Stimulated activated CD4-positive, alpha-beta T cell treated with anti-CD3 and anti-CD28 coated beads, Interleukin-4, amount 100 ng/mL, for 24 hours (primary cell): ENCODE measurements around the gene NT5C3A.

ENCODE experiments used
- DNase-seq: peaks from one replicate; pipeline ENCODE4 v3.0.0-alpha.2; 2020

NT5C3A gene

DNA sequence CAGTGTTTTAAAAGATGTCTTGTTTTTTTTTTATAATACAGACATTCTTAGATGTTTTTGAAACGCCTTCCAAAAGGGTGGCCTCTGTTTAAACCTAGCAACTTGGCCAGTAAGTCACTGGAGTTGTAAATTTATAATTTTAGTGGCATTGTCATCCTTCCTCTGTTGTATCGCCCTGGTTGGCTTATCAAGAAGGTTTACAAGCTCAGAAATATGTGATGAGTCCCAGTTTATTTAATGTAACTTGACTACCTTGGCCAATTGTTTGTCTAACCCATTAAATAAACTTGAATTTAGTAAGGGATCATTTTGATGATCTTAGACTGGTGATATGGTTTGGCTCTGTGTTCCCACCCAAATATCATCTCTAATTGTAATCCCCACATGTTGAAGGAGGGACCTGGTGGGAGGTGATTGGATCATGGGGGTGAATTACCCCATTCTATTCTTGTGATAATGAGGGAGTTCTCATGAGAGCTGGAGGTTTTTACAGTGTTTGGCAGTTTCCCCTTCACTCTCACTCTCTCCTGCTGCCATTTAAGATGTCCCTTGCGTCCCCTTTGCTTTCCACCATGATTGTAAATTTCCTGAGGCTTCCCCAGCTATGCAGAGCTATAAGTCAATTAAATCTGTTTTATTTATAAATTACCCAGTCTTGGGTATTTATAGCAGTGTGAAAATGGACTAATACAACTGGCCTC is 13.4 kb upstream of the NT5C3A start:
- no peak for DNase-seq

DNA sequence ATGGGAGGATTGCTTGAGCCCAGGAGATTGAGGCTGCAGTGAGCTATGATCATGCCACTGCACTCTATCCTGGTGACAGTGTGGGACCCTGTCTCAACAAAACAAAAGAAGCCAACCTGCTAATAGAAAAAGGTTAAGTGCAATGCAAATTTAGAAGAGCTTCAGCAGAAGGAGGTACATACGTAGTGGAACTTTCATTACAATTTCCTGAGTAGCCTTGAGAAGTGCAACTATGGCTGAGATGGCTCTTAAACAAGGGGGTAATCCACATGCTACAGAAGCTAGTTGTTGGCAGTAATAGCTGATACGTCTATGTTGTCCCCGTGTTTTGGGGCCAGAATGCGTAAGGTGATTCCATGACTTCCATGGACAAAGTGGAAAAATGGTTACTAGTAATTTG is 10.7 kb upstream of the NT5C3A start:
- DNase-seq, result no peak

DNA sequence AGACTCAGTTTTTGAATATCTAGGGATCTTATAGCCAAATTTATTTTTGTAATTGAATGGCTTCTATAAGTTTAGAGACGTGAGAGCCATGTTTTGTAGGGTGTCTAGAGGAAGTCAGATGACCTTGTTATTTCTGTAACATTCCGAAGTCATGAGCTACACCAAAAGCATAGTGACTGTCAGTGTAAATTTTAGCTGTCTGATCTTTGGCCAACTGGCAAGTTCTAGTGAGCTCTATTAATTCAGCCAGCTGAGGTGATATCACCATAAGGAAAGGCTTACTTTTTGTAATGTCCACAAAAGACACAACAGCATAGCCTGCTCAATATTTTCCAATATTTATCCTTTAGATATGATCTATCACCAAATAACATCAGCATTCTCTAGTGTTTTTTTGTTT is 9.9 kb upstream of the NT5C3A start:
- DNase-seq, result no peak

DNA sequence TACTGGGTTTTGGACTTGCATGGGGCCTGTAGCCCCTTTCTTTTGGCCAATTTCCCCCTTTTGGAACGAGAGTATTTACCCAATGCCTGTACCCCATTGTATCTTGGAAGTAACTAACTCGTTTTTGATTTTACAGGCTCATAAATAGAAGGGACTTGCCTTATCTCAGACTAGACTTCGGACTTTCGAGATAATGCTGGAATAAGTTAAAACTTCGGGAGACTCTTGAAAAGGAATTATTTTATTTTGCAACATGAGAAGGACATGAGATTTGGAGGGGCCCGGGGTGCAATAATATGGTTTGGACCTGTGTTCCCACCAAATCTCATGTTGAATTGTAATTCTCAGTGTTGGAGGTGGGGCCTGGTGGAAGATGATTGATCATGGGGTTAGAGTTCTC is 8.3 kb upstream of the NT5C3A start:
- no peak for DNase-seq

DNA sequence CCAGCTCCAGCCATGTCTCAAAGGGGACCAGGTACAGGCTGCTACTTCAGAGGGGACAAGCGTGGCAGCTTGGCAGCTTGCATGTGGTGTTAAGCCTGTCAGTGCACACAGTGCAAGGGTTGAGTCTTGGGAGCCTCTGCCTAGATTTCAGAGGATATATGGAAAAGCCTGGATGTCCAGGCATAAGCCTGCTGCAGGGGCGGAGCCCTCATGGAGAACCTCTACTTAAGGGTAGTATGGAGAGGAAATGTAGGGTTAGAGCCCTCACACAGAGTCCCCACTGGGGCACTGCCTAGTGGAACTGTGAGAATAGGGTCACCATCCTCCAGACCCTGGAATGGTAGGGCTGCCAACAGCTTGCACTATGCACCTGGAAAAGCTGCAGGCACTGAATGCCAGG is 7.7 kb upstream of the NT5C3A start:
- no peak for DNase-seq

DNA sequence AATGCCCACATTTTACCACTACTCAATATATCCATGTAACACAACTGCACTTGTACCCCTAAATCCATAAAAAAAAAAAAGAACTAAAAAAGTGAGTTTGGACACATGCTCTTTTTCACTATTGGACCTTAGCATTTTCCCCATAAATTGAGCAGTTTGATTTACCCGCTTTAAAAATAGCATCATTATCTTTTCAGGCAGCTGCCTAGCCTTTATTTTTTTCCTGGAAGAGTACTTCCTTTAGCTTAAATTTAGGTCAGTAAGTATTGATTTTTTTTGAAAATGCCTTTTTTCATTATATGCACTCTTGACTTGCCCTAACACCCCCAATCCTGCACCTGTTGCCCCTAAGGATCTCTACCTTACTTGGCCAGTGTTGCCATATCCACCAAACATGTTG is 5.3 kb upstream of the NT5C3A start:
- no peak for DNase-seq

DNA sequence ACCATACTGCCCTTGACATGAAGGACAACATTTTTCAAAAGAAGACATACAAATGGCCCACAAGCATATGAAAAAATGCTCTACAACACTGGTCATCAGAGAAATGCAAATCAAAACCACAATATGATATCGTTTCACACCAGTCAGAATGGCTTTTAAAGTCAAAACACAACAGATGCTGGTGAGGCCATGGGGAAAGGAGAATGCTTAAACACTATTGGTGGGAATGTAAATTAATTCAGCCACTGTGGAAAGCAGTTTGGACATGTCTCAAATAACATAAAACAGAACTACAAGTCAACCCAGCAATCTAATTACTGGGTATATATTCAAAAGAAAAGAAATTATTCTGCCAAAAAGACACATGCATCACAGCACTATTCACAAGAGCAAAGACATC is 4.2 kb upstream of the NT5C3A start:
- DNase-seq, result no peak

DNA sequence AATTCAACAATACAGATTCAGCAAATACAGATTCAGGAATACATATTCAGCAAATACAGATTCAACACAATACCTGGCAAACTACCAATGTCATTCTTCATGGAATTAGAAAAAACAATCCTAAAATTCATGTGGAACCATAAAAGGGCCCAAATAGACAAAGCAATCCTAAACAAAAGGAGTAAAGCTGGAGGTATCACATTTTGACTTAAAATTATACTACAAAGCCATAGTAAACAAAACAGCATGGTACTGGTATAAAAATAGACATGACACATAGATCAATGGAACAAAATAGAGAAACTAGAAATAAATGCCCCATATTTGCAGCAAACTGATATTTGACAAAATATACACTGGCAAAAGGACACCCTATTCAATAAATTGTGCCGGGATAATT is 3.4 kb upstream of the NT5C3A start:
- no peak for DNase-seq

DNA sequence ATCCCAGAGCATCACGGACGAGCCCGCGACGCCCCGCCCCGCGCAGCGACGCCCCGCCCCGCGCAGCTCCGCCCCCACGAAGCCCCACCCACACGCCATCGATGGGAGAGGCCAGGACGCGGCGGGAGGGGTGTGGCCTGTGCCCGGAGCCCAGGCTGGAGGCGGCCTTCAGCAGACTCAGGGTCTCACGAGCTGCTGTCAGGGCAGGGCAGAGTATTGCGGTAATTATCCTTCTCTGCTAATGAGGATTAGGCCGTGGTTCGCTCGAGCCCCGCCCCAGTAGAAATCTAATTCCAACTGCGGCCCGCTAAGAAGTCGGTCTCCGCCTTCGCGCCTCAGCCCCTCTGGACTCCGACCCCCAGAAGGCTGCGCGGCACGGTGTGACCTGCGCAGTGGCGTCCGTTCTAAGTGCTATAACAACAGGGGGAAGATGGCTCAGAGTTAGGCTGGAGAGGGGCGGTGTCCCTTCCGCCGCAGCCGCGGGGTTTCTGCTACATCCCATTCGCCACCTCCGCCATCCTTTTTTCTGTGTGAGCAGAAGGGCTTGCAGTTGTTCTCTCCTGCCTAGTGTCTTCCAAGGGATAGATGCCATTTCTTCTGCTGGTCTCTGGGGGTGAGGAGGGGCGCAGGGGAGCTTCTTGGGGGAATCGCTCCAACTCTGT is 337 bp upstream of the NT5C3A start:
- peak; percentile 91 for DNase-seq

DNA sequence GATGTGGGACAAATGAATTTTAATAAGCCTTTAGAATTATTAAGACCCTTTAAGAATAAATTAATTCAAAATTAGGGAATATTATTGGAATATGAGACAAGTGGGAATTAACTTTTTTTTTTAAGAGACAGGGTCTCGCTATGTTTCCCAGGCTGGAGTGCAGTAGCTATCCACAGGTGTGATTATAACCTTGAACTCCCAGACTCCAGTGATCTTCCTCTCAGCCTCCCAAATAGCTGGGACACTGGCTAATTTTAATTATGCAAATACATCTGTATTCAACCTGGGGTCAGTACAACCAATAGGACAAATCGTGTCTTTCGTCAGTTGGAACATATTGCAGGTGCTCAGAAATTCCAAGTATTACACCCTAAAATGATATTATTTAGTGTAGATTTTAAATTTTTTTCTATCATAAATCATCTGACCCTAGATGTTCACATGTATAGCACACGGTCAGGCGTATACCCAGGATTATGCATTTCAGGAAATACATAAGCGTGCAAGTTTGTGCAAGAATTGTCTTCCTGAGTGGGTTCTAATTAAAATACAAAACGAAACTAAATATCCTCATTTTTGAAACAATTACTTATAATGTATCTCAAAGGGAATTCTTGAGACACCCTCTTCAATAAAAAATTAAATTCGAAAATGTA is 1.2 kb downstream of the NT5C3A start:
- DNase-seq, result no peak

DNA sequence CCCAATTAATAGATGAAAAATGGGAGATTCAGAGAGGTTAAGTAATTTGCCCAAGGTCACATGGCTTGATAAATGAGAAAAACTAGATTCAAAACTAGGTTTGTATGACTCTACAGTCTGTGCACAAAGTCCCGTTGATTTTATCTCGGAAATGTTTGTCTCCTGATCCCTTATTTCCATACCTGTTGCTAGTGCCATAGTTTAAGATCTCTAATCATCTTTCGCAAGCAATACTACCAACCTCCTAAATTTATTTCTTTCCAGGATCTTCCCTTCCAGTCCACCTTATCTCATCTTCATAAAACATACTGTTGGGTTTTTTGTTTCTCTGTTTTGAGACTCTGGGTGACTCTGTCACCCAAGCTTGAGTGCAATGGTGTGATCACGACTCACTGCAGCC is 2.9 kb downstream of the NT5C3A start:
- DNase-seq, result no peak

DNA sequence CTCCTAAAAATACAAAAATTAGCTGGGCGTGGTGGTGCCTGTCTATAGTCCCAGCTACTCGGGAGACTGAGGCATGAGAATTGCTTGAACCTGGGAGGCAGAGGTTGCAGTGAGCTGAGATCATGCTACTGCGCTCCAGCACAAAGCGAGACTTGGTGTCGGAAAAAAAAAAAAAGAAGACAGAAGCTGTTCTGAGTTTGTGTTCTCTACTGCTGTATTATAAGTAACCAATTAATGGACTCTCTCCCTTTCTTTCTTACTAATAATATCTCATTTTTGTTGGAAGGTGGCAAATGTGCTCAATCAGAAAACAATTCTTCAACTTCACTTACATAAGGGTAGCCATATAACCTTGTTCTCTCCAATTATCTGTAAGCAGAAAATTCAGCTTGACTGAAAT is 7.4 kb downstream of the NT5C3A start:
- DNase-seq, result no peak

DNA sequence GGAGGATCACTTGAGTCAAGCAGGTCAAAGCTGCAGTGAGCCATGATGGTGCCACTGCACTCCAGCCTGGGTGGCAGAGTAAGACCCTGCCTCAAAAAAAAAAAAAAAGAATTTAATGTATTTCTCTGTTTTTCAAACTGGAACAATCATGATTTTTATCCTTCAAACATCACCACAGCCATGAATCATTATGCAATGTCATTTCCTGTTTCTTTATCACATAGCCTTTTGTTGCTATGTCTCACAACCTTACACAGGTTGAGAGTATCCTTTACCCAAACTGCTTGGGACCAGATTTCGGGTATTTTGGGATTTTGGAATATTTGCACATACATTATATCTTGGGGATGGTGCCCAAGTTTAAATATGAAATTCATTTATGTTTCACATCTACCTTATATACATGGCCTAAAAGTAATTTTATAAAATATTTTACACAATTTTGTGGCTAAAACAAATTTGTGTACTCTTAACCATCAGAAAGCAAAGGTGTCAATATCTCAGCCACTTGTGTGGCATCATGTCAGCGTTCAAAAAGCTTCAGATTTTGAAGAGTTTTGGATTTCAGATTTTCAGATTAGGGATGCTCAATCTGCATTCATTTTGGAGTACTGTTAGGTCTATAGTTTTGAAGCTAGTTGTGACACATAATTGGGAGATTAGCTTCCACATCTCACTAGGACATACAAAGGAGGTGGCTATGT is 8.2 kb downstream of the NT5C3A start:
- DNase-seq, result no peak

DNA sequence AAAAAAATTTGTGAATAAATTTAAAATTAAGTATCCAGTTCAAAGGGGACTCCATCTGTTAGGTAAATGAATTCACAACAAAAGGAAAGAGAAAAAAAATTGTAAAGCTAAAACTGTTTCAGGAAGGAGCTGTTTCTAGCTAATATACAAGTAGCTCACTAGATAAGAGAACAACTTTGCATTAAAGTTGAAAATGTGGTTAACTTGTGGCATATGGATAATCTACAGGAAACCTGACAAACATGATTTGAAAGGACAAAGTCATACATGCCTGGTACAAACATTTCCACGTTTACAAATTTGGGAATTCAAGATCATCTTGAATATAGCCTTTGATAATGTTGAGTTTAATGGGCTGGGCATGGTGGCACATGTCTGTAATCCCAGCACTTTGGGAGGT is 8.9 kb downstream of the NT5C3A start:
- no peak for DNase-seq

DNA sequence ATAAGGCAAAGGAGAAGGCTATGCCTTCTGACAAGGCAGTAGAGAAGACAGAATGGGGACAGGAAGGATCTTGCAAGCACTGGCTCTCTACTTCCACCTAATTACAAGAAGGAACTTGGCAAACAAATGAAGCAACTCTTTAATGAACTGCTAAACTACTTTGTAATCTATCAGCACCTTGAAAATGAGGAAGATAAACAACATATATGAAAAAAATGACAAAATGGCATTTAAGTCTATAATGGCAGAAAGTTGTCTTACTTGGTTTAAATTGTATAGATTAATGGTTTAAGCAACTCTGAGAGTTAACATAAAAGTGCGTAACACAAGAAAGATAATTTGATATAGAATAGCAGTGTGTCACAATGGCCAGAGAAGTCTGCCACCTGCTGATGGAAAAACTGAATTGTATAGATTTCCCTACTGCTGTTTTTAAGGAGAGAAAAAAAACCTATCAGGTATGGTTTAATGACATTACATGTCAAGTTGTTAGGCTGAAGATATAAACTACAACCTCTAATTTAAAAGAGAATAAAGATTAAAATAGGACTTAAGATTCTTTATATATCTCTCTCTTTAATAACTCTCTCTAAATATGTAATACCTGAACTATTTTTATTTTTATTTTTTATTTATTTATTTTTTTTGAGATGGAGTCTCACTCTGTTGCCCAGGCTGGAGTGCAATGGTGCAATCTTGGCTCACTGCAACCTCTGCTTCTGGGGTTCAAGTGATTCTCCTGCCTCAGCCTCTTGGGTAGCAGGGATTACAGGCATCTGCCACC is 11.8 kb downstream of the NT5C3A start:
- DNase-seq, result peak; percentile 17

DNA sequence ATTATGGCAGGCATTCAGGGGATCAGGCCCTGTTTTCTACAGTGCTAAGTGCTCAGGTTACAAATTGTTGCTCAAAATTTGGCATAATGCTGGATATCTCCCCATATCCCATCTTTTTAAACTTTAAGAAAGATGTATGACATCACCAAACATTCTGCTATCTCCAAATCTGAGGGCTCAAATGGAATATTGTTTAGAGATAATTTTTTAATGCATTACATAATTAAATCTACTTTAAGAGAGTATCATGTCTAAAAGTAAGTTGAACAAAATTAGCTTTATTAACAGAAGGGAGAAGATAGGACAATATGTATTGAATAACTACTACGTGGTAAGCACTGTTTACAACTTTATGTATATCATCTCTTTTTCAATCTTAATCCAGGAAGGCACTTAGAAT is 13.9 kb downstream of the NT5C3A start:
- no peak for DNase-seq

DNA sequence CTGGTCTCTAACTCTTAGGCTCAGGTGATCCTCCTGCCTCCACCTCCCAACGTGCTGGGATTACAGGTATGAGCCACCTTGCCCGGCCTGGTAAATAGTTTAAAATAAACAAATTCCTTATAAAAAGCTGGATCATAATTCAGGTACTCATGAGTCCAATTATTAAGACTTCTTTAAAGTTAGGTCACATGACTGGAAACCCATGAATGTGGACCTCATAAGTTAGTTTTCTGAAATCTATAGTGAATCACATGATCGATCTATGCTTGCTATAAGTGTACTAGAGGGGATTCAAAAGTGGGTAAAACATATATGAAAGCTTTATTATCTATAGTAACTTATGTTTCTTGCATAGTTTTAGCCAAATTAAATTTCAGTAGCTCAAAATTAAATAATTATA is 14.3 kb downstream of the NT5C3A start:
- DNase-seq, result no peak

DNA sequence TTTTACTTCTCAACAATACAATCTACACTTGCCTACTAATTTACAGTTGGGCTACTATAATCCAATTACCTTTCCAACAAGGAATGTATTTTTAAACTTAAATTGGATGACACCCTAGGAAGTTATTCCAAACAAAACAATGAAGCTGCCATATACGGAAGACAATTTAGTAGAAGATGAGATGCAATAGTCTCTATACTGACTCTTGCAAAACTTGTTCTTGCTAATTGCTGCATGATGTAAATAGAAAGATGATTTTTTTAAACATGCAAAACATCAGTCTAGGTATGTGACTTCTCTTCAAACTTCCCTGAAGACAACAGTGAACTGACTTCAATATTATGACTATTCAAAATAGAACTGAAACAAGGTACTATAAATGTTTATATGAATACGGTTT is 17.6 kb downstream of the NT5C3A start:
- DNase-seq, result no peak

DNA sequence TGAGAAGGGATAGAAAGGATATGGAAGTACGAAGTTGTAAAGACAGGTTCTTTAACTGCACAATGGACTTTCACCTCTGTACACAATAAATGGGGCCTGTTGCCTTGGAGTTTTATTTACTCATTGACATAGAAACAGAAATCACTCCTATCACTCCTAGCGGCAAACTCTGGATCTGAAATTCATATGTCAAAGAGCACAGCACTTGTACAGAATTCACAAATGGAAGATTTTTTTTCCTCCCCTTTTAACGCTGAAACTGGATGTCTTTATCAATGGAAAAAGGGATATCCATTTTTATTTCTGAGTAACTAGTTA is 18.2 kb downstream of the NT5C3A start:
- no peak for DNase-seq

DNA sequence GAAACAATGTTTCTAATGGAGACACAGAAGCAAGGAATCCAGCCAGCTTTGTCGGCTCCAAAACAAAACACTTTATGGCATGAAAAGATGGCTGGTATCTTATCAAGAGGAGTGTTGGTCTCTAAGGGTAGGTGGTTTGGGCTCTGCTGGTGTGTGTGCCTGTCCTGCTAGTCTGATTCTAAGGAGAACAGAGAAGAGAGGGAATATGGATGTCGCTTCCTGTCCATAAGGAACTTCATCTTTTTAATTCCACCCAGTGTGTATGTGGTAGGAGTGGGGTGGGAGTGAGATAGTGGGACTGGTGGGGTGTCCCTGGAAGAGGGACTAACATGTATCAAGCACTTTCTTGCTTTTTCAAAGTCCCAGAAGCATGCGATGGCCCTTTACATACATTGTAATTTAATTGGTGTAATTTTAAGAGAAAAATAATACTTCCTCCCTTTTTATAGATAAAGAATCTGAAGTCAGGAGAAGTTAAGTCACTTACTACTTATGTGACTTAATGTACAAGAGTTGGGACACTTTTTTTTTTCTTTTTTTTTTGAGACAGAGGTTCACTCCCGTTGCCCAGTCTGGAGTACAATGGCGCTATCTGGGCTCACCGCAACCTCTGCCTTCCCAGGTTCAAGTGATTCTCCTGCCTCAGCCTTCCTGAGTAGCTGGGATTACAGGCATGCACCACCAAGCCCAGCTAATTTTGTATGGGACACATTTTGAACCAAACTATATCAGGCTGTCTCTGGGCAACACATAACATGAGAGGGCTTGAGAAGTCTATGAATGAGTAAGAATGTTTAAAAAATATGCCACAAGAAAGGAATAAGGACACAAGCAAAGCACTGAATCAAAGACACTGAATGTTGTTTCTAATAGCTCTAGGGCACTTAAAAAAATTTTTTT is 18.8 kb downstream of the NT5C3A start:
- DNase-seq, result no peak

DNA sequence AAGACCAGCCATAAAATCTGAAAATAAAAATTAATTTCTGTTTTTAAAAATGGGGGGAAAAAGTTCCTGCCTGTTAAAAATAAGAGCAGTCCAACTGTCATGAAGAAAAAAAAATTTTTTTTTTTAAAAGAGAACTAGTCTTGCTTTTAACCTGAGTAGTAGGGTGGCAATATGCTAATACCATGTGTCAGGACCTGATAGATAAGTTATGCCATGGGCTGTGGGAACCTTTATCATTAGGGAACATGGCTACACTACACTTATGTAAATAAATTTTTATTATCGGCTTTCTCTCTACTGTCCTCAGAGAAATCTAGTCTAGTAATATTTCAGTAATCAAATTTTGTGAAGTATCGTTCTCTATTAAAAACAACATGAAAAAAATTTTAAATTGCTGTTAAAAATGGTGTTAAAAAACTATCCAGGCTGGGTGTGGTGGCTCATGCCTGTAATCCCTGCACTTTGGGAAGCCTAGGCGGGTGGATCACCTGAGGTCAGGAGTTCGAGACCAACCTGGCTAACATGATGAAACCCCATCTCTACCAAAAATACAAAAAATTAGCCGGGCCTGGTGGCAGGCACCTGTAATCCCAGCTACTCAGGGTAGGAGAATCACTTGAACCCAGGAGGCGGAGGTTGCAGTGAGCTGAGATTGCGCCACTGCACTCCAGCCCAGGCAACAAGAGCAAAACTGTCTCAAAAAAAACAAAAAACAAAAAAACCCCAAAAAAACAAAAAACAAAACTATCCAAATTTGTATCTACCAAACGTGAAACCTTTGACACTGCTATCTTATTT is 20.7 kb downstream of the NT5C3A start:
- DNase-seq, result no peak
